WTC11 (cell line): ENCODE data around the gene LRMDA. TPM values are rescaled to one million over a fixed set of nuclear protein-coding genes. Genes with fewer than 3 reads are reported as not detected.

Experiments
- ATAC-seq: fragments of 200-7000 bp; cut with Tn5 transposase; 2 replicates; pipeline ENCODE4 v1.10.0; 2021; ENCODE audit warnings: mild to moderate bottlenecking, moderate library complexity
- CTCF ChIA-PET: fragments of 300-600 bp; sonication (Branson Sonifier 250); formaldehyde crosslinking; loops from one replicate; lab custom pipeline; 2021; ENCODE audit warnings: antibody characterized with exemption; lab: Charles Lee
- POLR2A ChIA-PET: fragments of 350-600 bp; sonication (Branson Sonifier 250); formaldehyde crosslinking; loops from one replicate; lab custom pipeline; 2021; ENCODE audit warnings: antibody characterized with exemption; lab: Charles Lee
- DNase-seq: peaks from one replicate; pipeline ENCODE4 v3.0.0; 2021; ENCODE audit warnings: low spot score
- H3K27ac Mint-ChIP-seq: 2 replicates; pipeline ENCODE4 v1.8.0; 2021; ENCODE audit warnings: mixed read lengths
- H3K27me3 Mint-ChIP-seq: 2 replicates; pipeline ENCODE4 v1.8.0; 2021; ENCODE audit warnings: low read depth, mild to moderate bottlenecking, moderate library complexity, mixed read lengths
- H3K36me3 Mint-ChIP-seq: 2 replicates; pipeline ENCODE4 v1.8.0; 2021; ENCODE audit warnings: mixed read lengths
- H3K4me1 Mint-ChIP-seq: 2 replicates; pipeline ENCODE4 v1.8.0; 2022; ENCODE audit warnings: mixed read lengths
- H3K4me3 Mint-ChIP-seq: 2 replicates; pipeline ENCODE4 v1.8.0; 2021; ENCODE audit warnings: mild to moderate bottlenecking, moderate library complexity, mixed read lengths
- H3K9me3 Mint-ChIP-seq: 2 replicates; pipeline ENCODE4 v1.8.0; 2021; ENCODE audit warnings: mixed read lengths
- AR ChIP-seq: fragments of 250-450 bp; sonication (Bioruptor Pico); IDR thresholded peaks from 2 replicates; pipeline ENCODE4 v1.9.0; 2021; ENCODE audit warnings: mild to moderate bottlenecking
- ATF6 ChIP-seq: sonication (generic); formaldehyde crosslinking; IDR thresholded peaks from 2 replicates; pipeline ENCODE4 v1.8.1; 2023; ENCODE audit warnings: mild to moderate bottlenecking, missing genetic modification reagents
- CREM ChIP-seq: sonication (generic); formaldehyde crosslinking; IDR thresholded peaks from 2 replicates; pipeline ENCODE4 v1.8.1; 2022; ENCODE audit warnings: mild to moderate bottlenecking, missing genetic modification reagents, moderate library complexity
- ELF4 ChIP-seq: sonication (generic); formaldehyde crosslinking; IDR thresholded peaks from 2 replicates; pipeline ENCODE4 v1.8.1; 2022; ENCODE audit warnings: low read depth, mild to moderate bottlenecking, moderate library complexity, missing genetic modification reagents
- GTF2I ChIP-seq: fragments of 250-450 bp; sonication (Bioruptor Pico); conservative IDR thresholded peaks from 2 replicates; pipeline ENCODE4 v1.4.0; 2021; ENCODE audit warnings: mild to moderate bottlenecking
- IRF2 ChIP-seq: sonication (generic); formaldehyde crosslinking; IDR thresholded peaks from 2 replicates; pipeline ENCODE4 v1.8.0; 2022; ENCODE audit warnings: low read depth, missing genetic modification reagents, borderline replicate concordance
- KAT7 ChIP-seq: sonication (generic); formaldehyde crosslinking; IDR thresholded peaks from 2 replicates; pipeline ENCODE4 v1.8.1; 2023; ENCODE audit warnings: missing genetic modification reagents, mild to moderate bottlenecking, borderline replicate concordance
- NFE2L1 ChIP-seq: sonication (generic); formaldehyde crosslinking; IDR thresholded peaks from 2 replicates; pipeline ENCODE4 v1.8.1; 2023; ENCODE audit warnings: missing genetic modification reagents
- OVOL2 ChIP-seq: fragments of 250-450 bp; sonication (Bioruptor Pico); IDR thresholded peaks from 2 replicates; pipeline ENCODE4 v1.9.0; 2021; ENCODE audit warnings: mild to moderate bottlenecking, borderline replicate concordance
- PRRX2 ChIP-seq: fragments of 250-450 bp; sonication (Bioruptor Pico); IDR thresholded peaks from 2 replicates; pipeline ENCODE4 v1.8.0; 2021; ENCODE audit warnings: mild to moderate bottlenecking
- SMAD4 ChIP-seq: sonication (generic); formaldehyde crosslinking; IDR thresholded peaks from 2 replicates; pipeline ENCODE4 v1.8.0; 2022; ENCODE audit warnings: mild to moderate bottlenecking, missing genetic modification reagents
- TEAD4 ChIP-seq: sonication (generic); formaldehyde crosslinking; IDR thresholded peaks from 2 replicates; pipeline ENCODE4 v1.8.0; 2022; ENCODE audit warnings: mild to moderate bottlenecking, missing genetic modification reagents
- ZBTB43 ChIP-seq: sonication (generic); formaldehyde crosslinking; IDR thresholded peaks from 2 replicates; pipeline ENCODE4 v1.8.1; 2023; ENCODE audit warnings: mild to moderate bottlenecking, missing genetic modification reagents
- ZNF232 ChIP-seq: sonication (generic); formaldehyde crosslinking; IDR thresholded peaks from 2 replicates; pipeline ENCODE4 v1.8.0; 2022; ENCODE audit warnings: mild to moderate bottlenecking, missing genetic modification reagents
- ZNF423 ChIP-seq: fragments of 250-450 bp; sonication (Bioruptor Pico); IDR thresholded peaks from 2 replicates; pipeline ENCODE4 v2.1.2; 2022; ENCODE audit warnings: mild to moderate bottlenecking, moderate library complexity
- total RNA-seq: library from RNA; stranded (reverse); gene quantifications from 3 replicates; pipeline ENCODE4 v1.2.3, GENCODE V29; 2021
- TF ChIP-seq, protein P1 (sequence below): sonication (generic); formaldehyde crosslinking; IDR thresholded peaks from 2 replicates; pipeline ENCODE4 v1.8.0; 2022; ENCODE audit warnings: mild to moderate bottlenecking, missing genetic modification reagents
- TF ChIP-seq, protein P2 (sequence below): fragments of 250-450 bp; sonication (Bioruptor Pico); IDR thresholded peaks from 2 replicates; pipeline ENCODE4 v1.9.0; 2021; ENCODE audit warnings: moderate library complexity, mild to moderate bottlenecking, inconsistent platforms, borderline replicate concordance
- TF ChIP-seq, protein P3 (sequence below): sonication (generic); formaldehyde crosslinking; IDR thresholded peaks from 2 replicates; pipeline ENCODE4 v1.8.1; 2023; ENCODE audit warnings: mild to moderate bottlenecking, missing genetic modification reagents, moderate library complexity

The LRMDA gene
- total RNA-seq, 1 experiment from 2014 or later = 0.92 TPM

DNA sequence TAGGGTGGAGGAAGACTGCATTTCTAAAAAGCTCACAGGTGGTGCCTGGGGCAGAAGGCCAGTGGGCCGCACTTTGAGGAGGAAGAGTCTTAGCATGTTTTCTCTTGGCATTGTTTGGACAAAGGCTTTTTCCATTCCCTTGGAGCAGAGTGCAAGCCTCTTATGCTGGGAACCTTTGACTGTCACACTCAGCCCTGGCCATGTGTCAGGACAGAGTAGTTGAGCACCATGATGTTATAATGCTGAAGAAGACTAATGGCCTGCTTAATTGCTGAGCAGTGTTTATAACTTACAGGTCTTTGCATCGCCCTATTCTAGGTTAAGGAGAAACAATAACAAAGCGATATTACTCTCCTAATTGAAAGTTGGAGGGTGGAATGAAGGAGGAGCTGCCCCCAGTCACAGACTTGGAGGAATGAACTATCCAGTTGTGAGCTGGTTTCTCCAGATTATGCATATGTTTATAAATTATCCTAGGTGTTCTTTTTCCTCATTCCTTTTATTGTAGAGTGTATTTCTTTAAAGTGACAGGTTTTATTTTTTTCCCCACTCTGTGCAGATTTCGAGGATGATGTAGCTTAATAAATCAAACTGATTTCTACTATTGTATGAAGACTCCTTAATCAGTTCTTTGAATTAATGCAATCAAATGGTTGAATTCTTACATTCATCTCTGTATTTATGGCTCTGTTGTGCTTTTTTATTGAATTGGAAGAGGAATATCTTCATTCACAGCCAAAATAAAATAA lies 767.0 kb downstream of the LRMDA start (continued):
- TF ChIP-seq ZNF232 (CRISPR knock-in tag) = no peak
- no peak for TF ChIP-seq OVOL2
- no peak for TF ChIP-seq PRRX2
- no peak for TF ChIP-seq ZBTB43 (CRISPR knock-in tag)

GRCh38 chr10:76201962-76202361 lies 770.5 kb downstream of the LRMDA start:
- POLR2A ChIA-PET = no interaction called here
- no peak overlapping the region for H3K4me3 Mint-ChIP-seq
- H3K9me3 Mint-ChIP-seq = no peaks in the 10 kb centered on the region; the same call in 1 of the 2 replicates
- H3K36me3 Mint-ChIP-seq = peaks cover 4% of the 10 kb centered on the region
- ATAC-seq = no peak
- DNase-seq = no peak
- no peak overlapping the region for H3K27ac Mint-ChIP-seq
- CTCF ChIA-PET = no interaction called here
- H3K27me3 Mint-ChIP-seq = peaks cover 15% of the 10 kb centered on the region
- TF ChIP-seq GTF2I (no peak), NFE2L1 (no peak), AR (no peak), ATF6 (CRISPR knock-in tag) (no peak), IRF2 (CRISPR knock-in tag) (no peak), CREM (CRISPR knock-in tag) (no peak), KAT7 (CRISPR knock-in tag) (no peak), ELF4 (CRISPR knock-in tag) (no peak)
- TF ChIP-seq, all 79 proteins: peak for 0
- peaks cover 24% of the 10 kb centered on the region for H3K4me1 Mint-ChIP-seq

GRCh38 chr10:76202777-76203176 lies 771.4 kb downstream of the LRMDA start:
- POLR2A ChIA-PET = no interaction called here

GRCh38 chr10:76205361-76205760 lies 773.9 kb downstream of the LRMDA start:
- no peak overlapping the region for H3K4me3 Mint-ChIP-seq
- H3K4me1 Mint-ChIP-seq = peaks cover 32% of the 10 kb centered on the region
- H3K36me3 Mint-ChIP-seq = peaks cover 4% of the 10 kb centered on the region
- CTCF ChIA-PET = no interaction called here
- TF ChIP-seq SMAD4 (CRISPR knock-in tag) (no peak), AR (no peak), ZNF423 (CRISPR knock-in tag) (no peak), GTF2I (no peak)
- TF ChIP-seq, protein P1, sequence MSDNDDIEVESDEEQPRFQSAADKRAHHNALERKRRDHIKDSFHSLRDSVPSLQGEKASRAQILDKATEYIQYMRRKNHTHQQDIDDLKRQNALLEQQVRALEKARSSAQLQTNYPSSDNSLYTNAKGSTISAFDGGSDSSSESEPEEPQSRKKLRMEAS (CRISPR knock-in tag) = no peak
- TF ChIP-seq, protein P2, sequence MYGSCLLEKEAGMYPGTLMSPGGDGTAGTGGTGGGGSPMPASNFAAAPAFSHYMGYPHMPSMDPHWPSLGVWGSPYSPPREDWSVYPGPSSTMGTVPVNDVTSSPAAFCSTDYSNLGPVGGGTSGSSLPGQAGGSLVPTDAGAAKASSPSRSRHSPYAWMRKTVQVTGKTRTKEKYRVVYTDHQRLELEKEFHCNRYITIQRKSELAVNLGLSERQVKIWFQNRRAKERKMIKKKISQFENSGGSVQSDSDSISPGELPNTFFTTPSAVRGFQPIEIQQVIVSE (CRISPR knock-in tag) = no peak
- TF ChIP-seq, protein P3, sequence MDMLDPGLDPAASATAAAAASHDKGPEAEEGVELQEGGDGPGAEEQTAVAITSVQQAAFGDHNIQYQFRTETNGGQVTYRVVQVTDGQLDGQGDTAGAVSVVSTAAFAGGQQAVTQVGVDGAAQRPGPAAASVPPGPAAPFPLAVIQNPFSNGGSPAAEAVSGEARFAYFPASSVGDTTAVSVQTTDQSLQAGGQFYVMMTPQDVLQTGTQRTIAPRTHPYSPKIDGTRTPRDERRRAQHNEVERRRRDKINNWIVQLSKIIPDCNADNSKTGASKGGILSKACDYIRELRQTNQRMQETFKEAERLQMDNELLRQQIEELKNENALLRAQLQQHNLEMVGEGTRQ (CRISPR knock-in tag) = no peak
- ATAC-seq = no peak
- H3K9me3 Mint-ChIP-seq = no peaks in the 10 kb centered on the region; the same call in 1 of the 2 replicates
- DNase-seq = no peak
- peaks cover 20% of the 10 kb centered on the region for H3K27me3 Mint-ChIP-seq
- no peak overlapping the region for H3K27ac Mint-ChIP-seq
- POLR2A ChIA-PET = no interaction called here

More at GRCh38 chr10:76202777-76203176, 771.4 kb downstream of the LRMDA start:
- ATAC-seq (no peak), DNase-seq (no peak)
- H3K4me1 Mint-ChIP-seq = peaks cover 30% of the 10 kb centered on the region
- no peak overlapping the region for H3K4me3 Mint-ChIP-seq
- H3K27me3 Mint-ChIP-seq = peaks cover 18% of the 10 kb centered on the region
- peaks cover 4% of the 10 kb centered on the region for H3K36me3 Mint-ChIP-seq
- no peaks in the 10 kb centered on the region; the same call in 1 of the 2 replicates for H3K9me3 Mint-ChIP-seq
- no peak overlapping the region for H3K27ac Mint-ChIP-seq
- CTCF ChIA-PET = no interaction called here
- no peak for TF ChIP-seq TEAD4 (CRISPR knock-in tag)
